OCI-LY3 (cell line): ENCODE measurements around the gene CFAP161.
"Not testable (repeated sequence)": the region's sequence is repeated elsewhere in the genome, so short reads cannot be mapped to it uniquely, and the experiment has no call there.

ENCODE experiments used
- H2AFZ ChIP-seq: fragments of 200-600, 300-600 bp; shearing (Covaris generic); 2 replicates; pipeline ENCODE4 v1.6.0; 2014; ENCODE audit warnings: antibody characterized with exemption, low read depth, low read length
- H3K27ac ChIP-seq: fragments of 200-600, 300-600 bp; sonication (generic); 2 replicates; pipeline ENCODE4 v1.5.1; 2014; ENCODE audit warnings: mild to moderate bottlenecking, low read length, moderate library complexity, mixed read lengths
- H3K27me3 ChIP-seq: fragments of 200-600, 300-600 bp; sonication (generic); 2 replicates; pipeline ENCODE4 v1.6.1; 2014; ENCODE audit warnings: low read depth, low read length, mixed read lengths
- H3K36me3 ChIP-seq: fragments of 200-600, 300-600 bp; sonication (generic); replicated peaks from 2 replicates; pipeline ENCODE3; 2014; ENCODE audit warnings: low read depth, low read length, mixed read lengths
- H3K4me1 ChIP-seq: fragments of 300-600, 200-600 bp; sonication (generic); 2 replicates; pipeline ENCODE4 v1.6.1; 2014; ENCODE audit warnings: low read length, mixed read lengths
- H3K4me2 ChIP-seq: fragments of 200-600, 300-600 bp; sonication (generic); 2 replicates; pipeline ENCODE4 v1.6.1; 2014; ENCODE audit warnings: low read length, mixed read lengths
- H3K4me3 ChIP-seq: fragments of 300-600, 200-600 bp; sonication (generic); 2 replicates; pipeline ENCODE4 v1.5.1; 2014; ENCODE audit warnings: antibody characterized with exemption, mild to moderate bottlenecking, low read length, moderate library complexity
- H3K79me2 ChIP-seq: fragments of 300-600, 200-600 bp; shearing (Covaris generic); 2 replicates; pipeline ENCODE4 v1.6.1; 2014; ENCODE audit warnings: mild to moderate bottlenecking, low read length, mixed read lengths
- H3K9ac ChIP-seq: fragments of 300-600, 200-600 bp; shearing (Covaris generic); 2 replicates; pipeline ENCODE4 v1.6.0; 2014; ENCODE audit warnings: mild to moderate bottlenecking, low read length, moderate library complexity
- H3K9me3 ChIP-seq: fragments of 200-600, 300-600 bp; shearing (Covaris generic); 2 replicates; pipeline ENCODE4 v1.6.1; 2014; ENCODE audit warnings: low read length, mixed read lengths; ENCODE audit not compliant: insufficient read depth
- H4K20me1 ChIP-seq: fragments of 200-600, 300-600 bp; sonication (generic); 2 replicates; pipeline ENCODE4 v1.6.1; 2016; ENCODE audit warnings: low read length, mixed read lengths; ENCODE audit not compliant: insufficient read depth
- EZH2phosphoT487 ChIP-seq: fragments of 200-600 bp; shearing (Covaris generic); IDR thresholded peaks from 2 replicates; pipeline ENCODE4 v1.6.1; 2018; ENCODE audit warnings: antibody characterized with exemption, mixed run types, low read depth
- TF ChIP-seq, protein P1 (sequence below): fragments of 200-600, 300-600 bp; sonication (generic); IDR thresholded peaks from 2 replicates; pipeline ENCODE4 v1.5.1; 2014; ENCODE audit warnings: antibody characterized with exemption, low read length, low read depth

Gene CFAP161

DNA sequence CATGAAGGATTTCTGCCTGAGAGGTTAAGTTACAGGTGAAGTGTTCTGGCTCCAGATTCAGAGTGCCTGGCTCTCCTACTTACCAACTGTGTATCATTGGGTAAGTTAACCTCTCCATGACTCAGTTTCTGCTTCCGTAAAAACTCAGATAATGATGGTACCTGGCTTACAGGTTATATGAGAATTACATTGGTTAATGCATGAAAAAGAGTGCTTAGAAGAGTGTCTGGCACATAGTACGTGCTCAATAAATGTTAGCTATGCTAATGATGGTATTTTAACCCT, 23.8 kb downstream of the CFAP161 start:
- Histone ChIP-seq H4K20me1 (no peaks in the 10 kb centered on the region), H3K9ac (no peak overlapping the region), H3K36me3 (no peaks in the 10 kb centered on the region), H3K4me1 (peaks cover 28% of the 10 kb centered on the region), H3K4me3 (no peak overlapping the region), H3K9me3 (no peaks in the 10 kb centered on the region), H3K79me2 (no peaks in the 10 kb centered on the region), H3K27ac (no peak overlapping the region), H3K27me3 (peaks cover 5% of the 10 kb centered on the region; the same call in 1 of the 2 replicates), H2AFZ (no peak overlapping the region), H3K4me2 (no peak overlapping the region)
- no peak for TF ChIP-seq EZH2phosphoT487
- TF ChIP-seq, protein P1, sequence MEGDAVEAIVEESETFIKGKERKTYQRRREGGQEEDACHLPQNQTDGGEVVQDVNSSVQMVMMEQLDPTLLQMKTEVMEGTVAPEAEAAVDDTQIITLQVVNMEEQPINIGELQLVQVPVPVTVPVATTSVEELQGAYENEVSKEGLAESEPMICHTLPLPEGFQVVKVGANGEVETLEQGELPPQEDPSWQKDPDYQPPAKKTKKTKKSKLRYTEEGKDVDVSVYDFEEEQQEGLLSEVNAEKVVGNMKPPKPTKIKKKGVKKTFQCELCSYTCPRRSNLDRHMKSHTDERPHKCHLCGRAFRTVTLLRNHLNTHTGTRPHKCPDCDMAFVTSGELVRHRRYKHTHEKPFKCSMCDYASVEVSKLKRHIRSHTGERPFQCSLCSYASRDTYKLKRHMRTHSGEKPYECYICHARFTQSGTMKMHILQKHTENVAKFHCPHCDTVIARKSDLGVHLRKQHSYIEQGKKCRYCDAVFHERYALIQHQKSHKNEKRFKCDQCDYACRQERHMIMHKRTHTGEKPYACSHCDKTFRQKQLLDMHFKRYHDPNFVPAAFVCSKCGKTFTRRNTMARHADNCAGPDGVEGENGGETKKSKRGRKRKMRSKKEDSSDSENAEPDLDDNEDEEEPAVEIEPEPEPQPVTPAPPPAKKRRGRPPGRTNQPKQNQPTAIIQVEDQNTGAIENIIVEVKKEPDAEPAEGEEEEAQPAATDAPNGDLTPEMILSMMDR: no peak

DNA sequence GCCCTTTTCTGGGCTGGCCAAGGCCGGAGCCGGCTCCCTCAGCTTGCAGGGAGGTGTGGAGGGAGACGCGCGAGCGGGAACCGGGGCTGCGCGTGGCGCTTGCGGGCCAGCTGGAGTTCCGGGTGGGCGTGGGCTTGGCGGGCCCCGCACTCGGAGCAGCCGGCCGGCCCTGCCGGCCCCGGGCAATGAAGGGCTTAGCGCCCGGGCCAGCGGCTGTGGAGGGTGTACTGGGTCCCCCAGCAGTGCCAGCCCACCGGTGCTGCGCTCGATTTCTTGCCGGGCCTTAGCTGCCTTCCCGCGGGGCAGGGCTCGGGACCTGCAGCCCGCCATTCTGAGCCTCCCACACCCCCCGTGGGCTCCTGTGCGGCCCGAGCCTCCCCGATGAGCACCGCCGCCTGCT, 24.5 kb downstream of the CFAP161 start:
- H2AFZ ChIP-seq: not testable (repeated sequence)

DNA sequence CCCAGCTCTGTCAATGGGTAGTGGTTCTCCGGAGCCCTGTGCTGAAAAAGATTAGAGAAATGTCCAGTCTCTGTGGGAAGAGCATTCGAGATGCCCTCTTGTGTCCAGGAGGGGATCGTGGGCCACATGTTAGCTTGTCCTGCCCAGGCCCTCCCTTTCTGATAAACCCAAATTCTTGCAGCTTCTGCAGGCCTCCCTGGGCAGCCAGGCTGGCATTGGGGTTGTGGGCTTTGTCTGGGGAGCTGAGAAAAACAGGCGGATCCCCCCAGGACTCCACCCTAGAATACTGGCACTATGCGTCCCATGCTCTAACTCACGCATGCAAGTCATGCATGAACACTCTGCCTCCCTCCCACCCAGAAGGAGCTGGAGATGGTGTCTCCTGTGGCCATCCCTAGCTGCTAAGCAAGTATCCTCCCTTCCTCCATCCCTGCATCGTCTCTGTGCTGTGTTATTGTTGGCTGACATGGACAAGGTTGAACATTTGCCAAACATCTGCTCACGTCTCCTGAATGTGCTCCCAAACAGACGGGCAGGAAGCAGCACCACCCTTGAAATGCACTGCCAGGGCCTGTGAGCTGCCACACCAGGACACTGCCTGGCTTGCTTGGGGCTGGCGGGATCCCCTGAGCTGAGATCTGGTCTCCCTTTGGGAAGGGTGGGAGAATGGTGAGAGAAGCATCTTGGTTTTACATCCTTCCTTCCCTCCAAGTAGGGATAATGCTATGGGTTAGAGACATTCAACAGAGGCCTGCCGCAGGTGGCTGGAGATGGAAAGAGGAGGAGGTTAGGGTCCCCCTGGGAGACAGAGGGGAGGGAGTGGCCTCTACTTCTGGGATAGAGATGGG, 26.5 kb downstream of the CFAP161 start:
- H3K27ac ChIP-seq: no peak overlapping the region
- no peak overlapping the region for H3K9ac ChIP-seq
- no peak overlapping the region for H3K4me3 ChIP-seq
- no peak overlapping the region for H3K4me2 ChIP-seq
- no peaks in the 10 kb centered on the region for H3K36me3 ChIP-seq
- H2AFZ ChIP-seq: no peak overlapping the region
- H3K27me3 ChIP-seq: no peaks in the 10 kb centered on the region
- no peaks in the 10 kb centered on the region for H4K20me1 ChIP-seq
- no peaks in the 10 kb centered on the region for H3K9me3 ChIP-seq
- no peak for TF ChIP-seq EZH2phosphoT487
- peaks cover 28% of the 10 kb centered on the region for H3K4me1 ChIP-seq
- H3K79me2 ChIP-seq: no peaks in the 10 kb centered on the region

More for the DNA sequence above, 24.5 kb downstream of the CFAP161 start:
- not testable (repeated sequence) for H3K79me2 ChIP-seq, H3K27ac ChIP-seq, H3K4me3 ChIP-seq, H3K9ac ChIP-seq, H3K9me3 ChIP-seq, H3K4me2 ChIP-seq, H3K36me3 ChIP-seq, H3K27me3 ChIP-seq, H4K20me1 ChIP-seq
- H3K4me1 ChIP-seq: peaks cover 28% of the 10 kb centered on the region

DNA sequence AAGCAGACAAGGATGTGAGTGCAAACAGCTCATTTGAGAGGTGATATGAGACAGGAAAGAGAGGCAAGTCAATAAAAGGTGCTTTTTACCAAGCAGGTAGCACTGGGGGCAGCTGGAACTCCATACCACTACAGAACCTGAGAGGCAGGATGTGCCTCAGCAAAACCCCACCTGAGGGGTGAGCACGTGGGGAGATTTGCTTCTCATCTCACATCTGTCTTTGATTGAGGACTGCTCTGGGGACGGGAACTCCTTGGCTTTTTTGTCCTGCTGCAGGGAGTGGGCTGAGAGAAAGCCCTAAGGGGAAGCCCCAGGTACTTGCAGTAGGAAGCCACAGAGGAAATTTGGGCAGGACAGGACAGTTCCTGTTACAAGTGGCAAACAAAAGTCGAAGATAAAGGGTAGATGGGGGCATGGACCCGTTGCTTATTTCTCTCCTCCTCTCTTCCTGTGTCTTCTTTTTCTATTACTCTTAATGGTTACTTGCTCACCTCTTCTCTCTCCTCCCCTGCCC, 27.1 kb downstream of the CFAP161 start:
- Histone ChIP-seq H3K4me3 (no peak overlapping the region), H3K79me2 (no peaks in the 10 kb centered on the region), H3K27me3 (no peaks in the 10 kb centered on the region), H3K4me2 (peak overlapping the region; percentile 9; the same call in 1 of the 2 replicates), H4K20me1 (no peaks in the 10 kb centered on the region), H3K9ac (no peak overlapping the region), H3K9me3 (no peaks in the 10 kb centered on the region), H2AFZ (no peak overlapping the region), H3K36me3 (no peaks in the 10 kb centered on the region), H3K4me1 (peaks cover 22% of the 10 kb centered on the region), H3K27ac (no peak overlapping the region)
- TF ChIP-seq, protein P1: no peak
- TF ChIP-seq EZH2phosphoT487: no peak

DNA sequence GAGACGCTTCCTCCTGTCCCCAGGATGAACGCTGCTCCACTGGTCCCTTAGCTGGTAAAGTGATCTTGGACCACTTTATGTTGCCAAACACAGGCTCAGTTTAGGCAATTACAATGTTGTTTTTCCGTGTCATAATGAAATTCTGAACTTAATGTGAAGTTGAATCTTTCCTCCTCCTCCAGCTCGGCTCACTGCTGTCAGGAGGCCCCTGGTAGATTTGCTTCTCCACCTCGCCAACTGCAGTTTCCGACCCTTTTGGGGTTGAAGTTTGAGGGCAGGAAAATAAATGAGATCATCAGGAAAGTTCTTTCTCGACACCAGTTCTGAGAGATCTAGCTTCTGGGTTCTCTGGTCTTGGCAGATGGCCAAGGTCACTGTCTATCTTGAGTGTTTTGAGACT, 27.8 kb downstream of the CFAP161 start:
- no peaks in the 10 kb centered on the region for H3K79me2 ChIP-seq
- no peak overlapping the region for H2AFZ ChIP-seq
- H3K4me2 ChIP-seq: peak overlapping the region; percentile 9; the same call in 1 of the 2 replicates
- no peaks in the 10 kb centered on the region for H3K27me3 ChIP-seq
- H3K36me3 ChIP-seq: no peaks in the 10 kb centered on the region
- TF ChIP-seq EZH2phosphoT487: no peak
- TF ChIP-seq, protein P1: no peak
- no peaks in the 10 kb centered on the region for H4K20me1 ChIP-seq
- no peak overlapping the region for H3K9ac ChIP-seq
- no peak overlapping the region for H3K4me3 ChIP-seq
- no peak overlapping the region for H3K27ac ChIP-seq
- peaks cover 20% of the 10 kb centered on the region for H3K4me1 ChIP-seq
- no peaks in the 10 kb centered on the region for H3K9me3 ChIP-seq
